ENCODE measurements around the gene KSR2. TPM values are rescaled to one million over a fixed set of nuclear protein-coding genes. Genes with fewer than 3 reads are reported as not detected.
"Not testable (repeated sequence)": the region's sequence is repeated elsewhere in the genome, so short reads cannot be mapped to it uniquely, and the experiment has no call there.

The KSR2 gene
- total RNA-seq, 2 donors from 2014 or later, result 1.1 to 1.6 TPM

DNA sequence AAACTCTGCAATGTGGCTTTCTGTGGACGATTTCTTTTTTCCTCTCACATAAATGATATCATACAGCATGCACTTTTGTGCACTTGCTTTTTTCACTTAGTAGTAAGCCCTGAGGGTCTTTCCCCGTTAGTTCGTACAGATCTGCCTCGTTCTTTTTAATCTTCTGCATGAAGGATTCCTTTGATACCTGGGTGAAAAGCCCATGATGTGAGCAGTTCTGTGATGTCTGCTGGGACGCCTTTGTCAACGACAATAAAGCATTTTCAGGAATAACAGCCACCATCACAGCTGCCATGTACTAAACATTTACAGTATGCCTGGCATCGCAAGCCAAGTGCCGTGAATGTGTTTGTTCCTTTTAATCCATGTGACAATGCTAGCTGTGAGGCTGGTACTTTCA, 99.2 kb downstream of the KSR2 start:
- ATAC-seq (no peak), DNase-seq (no peak)
- intact Hi-C loops (cut with DNase I, micrococcal nuclease), result no loop called here

DNA sequence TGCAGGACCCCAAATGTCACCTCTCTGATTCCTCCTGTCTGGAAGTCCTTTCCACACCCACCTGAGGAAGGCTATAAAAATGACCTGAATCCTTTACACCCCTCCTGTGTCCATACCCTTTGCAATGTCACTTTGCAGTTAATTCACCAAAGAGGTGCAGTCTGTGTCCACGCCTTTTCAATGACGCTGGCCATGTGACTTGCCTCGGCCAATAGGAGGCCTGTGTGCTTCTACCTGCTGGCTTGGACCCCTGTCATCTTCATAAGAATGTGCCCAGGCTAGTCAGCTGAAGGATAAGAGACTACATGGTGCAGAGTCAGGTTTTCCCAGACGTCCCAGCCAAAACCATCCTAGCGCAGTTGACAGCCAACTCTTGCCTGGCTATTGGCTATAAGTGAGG, 101.4 kb downstream of the KSR2 start:
- ATAC-seq (no peak), DNase-seq (no peak)
- intact Hi-C loops (cut with DNase I, micrococcal nuclease), result no loop called here

DNA sequence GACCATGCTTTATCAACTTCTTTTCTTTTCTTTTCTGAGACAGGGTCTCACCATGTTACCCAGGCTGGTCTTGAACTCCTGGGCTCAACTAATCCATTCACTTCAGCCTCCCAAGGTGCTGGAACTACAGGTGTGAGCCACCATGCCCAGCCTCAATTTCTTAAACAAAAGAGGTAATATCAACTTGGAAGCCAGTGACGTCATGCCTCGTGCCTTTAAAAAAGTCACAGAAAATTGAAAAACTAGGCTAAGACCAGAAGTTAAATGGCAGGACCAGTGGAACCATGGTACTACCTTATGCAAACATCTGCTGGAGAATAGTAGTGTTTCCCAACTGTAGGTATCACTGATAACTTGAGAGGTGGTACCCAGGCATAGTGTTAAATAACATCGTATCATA, 103.3 kb downstream of the KSR2 start:
- ATAC-seq (no peak), DNase-seq (no peak)
- intact Hi-C loops (cut with DNase I, micrococcal nuclease), result no loop called here

DNA sequence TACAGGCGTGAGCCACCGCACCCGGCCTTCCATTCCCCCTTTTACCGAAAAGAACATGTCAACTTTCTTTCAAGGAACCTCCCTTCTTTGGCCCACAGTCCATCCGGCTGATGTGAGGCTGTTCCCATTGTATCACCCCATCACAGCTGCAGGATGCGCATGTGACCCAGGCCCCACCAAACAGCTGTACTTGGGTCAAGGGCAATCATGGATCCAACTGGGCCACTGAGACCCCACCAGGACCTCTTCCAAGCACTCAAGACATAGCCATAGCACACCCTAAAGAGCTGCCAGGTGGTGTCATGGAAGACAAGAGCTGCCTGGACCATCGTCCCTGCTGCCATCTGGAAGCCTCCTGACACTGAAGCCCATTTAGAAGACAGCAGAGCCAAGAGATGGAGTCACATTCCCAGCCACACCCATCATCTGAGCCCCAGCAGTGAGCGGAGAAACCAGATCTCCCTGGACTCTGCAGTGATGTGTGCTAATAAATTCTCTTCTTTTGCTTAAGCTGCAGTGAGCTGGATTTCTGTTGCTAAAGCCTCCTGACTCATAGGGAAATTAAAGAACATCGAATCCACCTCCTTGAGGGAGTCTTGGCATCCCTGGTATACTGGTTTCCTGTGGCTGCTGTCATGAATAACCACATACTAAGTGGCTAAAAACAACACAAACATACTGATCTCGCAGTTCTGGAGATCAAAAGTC, 105.6 kb downstream of the KSR2 start:
- intact Hi-C loops (cut with DNase I, micrococcal nuclease), result no loop called here
- DNase-seq, result no peak
- ATAC-seq, result no peak

DNA sequence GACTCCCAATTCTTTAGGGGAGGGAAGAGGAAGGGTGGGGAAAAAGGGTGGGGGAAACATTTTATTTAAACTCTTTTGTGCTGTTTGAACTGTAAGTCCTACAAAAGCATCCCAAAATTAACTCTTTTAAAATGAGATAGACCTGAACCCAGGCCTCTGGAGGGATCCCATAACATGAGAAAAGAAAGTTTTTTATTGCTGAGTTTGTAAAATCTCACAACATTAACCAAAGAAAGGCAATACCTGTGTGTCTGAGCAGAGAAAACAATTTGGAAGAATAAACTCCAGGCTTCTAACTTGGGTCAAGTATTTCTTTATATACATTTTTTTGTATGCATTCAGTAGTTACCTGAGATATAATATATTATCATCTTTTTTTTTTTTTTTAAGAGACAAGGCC, 107.1 kb downstream of the KSR2 start:
- DNase-seq, result no peak
- intact Hi-C loops (cut with DNase I, micrococcal nuclease), result no loop called here
- no peak for ATAC-seq

DNA sequence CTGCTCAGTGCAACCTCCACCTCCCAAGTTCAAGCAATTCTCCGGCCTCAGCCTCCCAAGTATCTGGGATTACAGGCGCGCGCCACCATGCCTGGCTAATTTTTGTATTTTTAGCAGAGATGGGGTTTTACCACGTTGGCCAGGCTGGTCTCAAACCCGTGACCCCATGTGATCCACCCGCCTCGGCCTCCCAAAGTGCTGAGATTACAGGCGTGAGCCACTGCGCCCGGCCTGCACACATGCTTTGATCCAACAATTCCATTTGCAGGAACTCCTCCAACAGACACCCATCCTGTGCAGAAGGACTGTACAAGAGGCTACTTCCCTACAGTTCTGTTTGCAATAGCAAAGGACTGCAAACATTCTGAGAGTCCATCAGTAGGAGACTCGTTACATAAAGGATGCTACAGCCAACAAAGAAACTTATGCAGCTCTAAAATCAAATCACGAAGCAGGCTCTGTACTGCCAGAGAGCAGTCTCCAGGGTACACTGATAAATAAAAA, 108.0 kb downstream of the KSR2 start:
- DNase-seq; intact Hi-C loops (cut with DNase I, micrococcal nuclease); ATAC-seq: not testable (repeated sequence)

DNA sequence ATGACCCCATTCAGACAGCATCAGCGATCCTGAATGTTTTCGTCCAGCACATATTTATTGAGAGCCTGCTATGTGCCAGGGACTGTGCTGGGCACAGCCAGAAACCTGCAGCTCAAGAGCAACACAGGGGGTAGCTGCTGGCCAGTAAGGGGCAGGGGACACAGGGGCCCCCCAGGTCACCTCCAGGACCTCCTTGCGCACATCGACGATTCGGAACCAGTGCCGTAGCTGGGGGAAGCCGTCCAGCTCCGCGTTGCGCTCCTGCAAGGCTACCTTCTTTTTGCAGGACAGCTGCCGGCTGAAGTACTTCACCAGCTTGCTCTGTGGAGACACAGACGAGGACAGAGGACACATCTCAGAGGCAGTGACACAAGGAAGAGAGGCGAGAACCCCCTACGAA, 108.7 kb downstream of the KSR2 start:
- ATAC-seq (no peak), DNase-seq (no peak)
- intact Hi-C loops (cut with DNase I, micrococcal nuclease), result no loop called here

DNA sequence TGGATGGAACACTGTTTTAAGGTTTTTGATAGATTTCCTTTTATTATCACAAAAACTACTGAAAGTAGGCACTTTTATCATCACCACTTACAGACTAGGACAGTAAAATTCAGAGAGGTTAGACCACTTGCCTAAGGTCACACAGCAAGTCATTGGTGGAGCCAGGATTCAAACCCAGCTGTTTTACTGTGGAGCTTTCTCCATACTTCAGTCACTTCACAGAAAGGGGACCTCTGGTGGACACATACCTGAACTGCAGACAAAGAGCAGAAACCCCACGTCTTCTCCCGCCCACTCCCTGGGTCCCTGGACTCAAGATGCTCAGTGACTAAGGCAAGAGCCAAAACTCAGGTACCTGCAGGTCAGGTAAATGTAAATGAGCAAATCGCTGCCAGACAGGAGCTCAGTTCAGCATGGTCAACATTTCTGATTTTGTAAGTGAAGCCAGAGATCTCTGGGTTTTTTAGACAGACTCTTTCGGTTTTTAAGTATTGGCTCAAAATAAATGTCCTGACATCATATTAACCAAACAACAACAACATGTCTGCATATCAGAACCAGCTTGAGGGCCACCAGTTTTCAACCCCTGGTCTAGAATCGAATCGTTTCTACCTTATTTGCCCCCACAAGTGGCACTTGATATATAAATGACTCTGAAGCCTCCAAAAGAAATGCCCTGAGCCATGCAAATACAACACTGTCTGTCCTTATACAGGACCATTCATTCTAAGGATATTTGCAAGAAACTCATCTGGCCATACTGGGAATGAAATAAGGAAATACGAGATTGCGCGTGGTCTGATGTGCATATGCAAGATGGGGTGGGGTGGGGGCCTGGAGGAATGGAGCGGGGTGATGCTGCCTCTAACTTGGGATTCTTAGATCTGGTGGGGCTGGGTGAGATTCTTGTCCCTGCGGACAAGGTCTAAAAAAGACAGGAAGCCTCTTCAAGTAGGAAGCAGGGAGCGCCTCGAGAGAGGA, 110.9 kb downstream of the KSR2 start:
- ATAC-seq, result peak; percentile 39
- intact Hi-C loops (cut with DNase I, micrococcal nuclease), result no loop called here

DNA sequence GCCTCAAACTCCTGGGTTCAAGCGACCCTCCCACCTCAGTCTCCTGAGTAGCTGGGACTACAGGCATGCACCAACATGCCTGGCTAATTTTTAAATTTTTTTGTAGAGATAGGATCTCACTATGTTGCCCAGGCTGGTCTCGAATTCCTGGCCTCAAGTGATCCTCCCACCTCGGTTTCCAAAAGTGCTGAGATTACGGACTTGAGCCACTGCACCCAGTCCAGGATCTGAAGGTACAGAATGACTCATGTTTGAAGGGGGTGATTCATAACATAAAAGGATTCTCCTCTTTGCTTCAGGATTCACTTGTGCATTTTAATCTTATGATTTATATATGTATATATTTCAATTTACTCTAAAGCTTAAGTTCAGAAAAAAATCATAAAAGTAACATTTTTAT, 111.7 kb downstream of the KSR2 start:
- ATAC-seq; DNase-seq; intact Hi-C loops (cut with DNase I, micrococcal nuclease): not testable (repeated sequence)

More for the DNA sequence above, 110.9 kb downstream of the KSR2 start:
- peak in 1 of 2 donors; percentile 46 for DNase-seq

DNA sequence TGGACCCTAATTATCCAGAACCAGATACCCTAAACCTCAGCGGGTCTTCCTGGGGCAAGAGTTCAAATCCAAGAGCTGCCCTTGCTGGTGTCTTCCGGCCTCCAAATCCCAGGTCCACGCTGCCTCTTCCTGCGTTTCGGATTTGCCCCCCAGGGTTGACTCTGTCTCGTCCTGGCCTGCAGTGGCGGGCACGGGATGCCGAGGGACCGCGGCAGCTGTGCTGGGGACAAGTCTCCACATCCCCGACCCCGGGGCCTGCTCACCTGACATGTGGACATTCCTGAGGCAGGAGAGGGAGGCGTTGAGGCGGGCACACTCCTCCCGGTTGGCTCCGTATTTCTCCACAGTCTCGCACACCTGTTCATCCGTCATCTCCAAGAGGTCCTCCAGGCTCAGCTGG, 113.6 kb downstream of the KSR2 start:
- intact Hi-C loops (cut with DNase I, micrococcal nuclease), result no loop called here
- no peak for ATAC-seq
- DNase-seq, result no peak

DNA sequence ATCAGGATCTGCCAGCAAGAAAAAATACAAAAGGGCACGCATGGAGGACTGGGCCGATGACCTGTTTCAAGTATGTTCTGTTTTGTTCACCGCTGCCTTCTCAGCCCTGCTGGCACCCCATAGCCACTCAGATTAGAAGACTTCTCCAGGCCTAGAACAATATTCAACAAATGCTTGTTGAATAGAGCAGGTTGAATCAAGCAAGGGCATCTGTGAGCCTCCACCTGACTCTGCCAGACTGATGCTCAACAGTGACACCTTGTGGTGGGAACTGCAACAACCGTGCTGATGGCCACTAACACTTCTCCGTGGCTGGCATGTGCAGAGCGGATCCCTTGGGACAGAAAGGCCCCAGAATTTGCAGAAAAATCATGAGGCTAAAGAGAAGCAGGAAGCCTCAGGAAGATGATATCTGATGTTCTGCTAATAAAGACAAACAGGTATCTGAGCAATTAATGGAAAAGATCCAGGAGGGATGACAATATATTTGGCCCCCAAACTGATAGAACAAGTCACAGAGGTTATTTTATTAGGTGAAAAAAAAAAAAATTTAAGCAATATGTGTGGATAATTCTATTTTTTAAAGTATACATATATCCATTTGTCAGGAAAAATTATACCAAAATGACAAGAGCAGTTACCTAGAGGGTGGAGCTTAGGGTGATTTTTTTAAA, 114.3 kb downstream of the KSR2 start:
- intact Hi-C loops (cut with DNase I, micrococcal nuclease), result no loop called here
- DNase-seq, result peak in 1 of 2 donors; percentile 49
- ATAC-seq, result peak; percentile 68

DNA sequence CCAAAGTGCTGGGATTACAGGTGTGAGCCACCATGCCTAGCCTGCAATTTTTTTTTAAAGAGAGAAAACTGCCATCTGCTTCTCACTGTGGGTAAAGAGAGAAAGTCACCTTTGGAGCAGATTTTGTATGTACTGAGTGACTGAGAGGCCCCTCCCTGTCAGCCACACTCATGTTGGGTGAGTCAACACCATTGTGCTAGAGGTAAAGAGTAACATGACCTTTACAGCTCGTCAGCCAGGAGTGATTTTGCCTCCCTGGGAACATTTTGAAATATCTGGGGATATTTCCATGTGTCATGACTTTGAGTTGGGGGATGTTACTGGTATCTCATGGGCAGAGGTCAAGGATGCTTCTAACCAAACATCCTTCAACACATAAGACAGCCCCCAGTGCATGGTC, 115.2 kb downstream of the KSR2 start:
- ATAC-seq, result peak; percentile 93
- peak; percentile 18 to 62 for DNase-seq
- intact Hi-C loops (cut with DNase I, micrococcal nuclease), result no loop called here

DNA sequence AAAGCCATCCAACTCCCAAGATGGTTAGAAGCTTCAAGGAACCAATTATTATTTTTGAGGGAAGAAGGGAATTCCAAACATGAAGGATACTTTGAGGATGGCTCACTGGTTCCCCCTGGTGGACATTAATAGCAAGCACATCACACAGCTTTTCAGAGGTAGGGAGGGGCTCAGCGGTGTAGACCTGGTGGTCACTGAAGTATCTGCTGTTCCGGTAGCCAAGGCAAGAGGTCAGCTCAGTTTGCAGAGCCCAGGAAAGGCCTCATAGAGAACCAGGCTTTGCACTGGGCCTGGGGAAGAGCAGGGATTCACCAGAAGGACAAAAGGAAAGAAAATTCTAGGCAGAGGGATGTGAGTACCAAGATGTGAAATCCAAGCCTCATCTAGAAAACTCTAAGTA, 118.7 kb downstream of the KSR2 start:
- DNase-seq, result no peak
- ATAC-seq, result peak; percentile 33
- intact Hi-C loops (cut with DNase I, micrococcal nuclease), result no loop called here

DNA sequence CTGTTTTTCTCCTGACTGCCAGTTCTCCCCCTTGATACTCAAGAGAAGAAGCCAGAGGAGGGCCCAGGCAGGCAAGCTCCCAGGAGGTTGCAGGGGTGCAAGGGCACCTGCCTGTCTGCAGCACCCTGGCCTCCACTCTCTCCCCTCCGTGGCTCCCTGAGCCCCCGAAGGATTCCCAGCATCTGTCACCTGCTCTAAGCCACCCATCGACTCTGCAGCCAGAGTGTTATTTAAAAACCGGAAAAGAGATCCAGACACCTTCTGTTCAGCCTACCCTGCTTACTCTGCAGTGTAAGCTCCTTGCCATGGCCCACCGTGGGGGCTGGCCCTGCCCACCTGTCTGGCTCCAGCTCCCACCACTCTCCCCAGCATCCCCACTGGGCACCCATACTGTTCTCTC, 121.4 kb downstream of the KSR2 start:
- DNase-seq (no peak), ATAC-seq (no peak)
- intact Hi-C loops (cut with DNase I, micrococcal nuclease), result loop anchor here in 1 of 2 donors (10.0 kb wide), 1 partner anchor 633 kb away; no protein-coding TSS in a partner anchor

DNA sequence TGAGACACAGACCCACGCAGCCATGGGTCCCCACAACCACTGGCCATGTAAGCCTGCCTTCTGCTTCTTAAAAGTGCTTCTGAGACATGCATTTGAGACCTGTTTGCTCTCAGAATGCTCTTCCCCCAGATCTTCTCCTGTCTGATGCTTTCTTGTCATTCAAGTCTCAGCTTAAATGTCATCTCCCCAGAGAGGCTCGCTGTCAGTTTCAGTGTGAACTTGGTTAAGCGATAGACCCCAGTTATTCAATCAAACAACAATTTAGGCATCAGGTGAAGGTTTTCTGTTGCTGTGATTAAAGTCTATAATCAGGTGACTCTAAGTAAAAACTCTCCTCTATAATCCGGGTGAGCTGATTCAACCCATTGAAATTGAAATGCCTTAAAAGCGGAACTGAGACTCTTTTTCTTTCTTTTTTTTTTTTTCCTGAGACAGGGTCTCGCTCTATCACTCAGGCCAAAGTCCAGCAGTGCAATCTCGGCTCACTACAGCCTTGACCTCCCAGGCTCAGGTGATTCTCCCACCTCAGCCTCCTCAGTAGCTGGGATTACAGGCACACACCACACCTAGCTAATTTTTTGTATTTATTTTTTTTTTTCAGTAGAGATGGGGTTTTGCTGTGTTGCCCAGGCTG, 123.4 kb downstream of the KSR2 start:
- DNase-seq, result no peak
- ATAC-seq, result no peak
- intact Hi-C loops (cut with DNase I, micrococcal nuclease), result loop anchor here in 1 of 2 donors (10.0 kb wide), 1 partner anchor 631 kb away; no protein-coding TSS in a partner anchor

DNA sequence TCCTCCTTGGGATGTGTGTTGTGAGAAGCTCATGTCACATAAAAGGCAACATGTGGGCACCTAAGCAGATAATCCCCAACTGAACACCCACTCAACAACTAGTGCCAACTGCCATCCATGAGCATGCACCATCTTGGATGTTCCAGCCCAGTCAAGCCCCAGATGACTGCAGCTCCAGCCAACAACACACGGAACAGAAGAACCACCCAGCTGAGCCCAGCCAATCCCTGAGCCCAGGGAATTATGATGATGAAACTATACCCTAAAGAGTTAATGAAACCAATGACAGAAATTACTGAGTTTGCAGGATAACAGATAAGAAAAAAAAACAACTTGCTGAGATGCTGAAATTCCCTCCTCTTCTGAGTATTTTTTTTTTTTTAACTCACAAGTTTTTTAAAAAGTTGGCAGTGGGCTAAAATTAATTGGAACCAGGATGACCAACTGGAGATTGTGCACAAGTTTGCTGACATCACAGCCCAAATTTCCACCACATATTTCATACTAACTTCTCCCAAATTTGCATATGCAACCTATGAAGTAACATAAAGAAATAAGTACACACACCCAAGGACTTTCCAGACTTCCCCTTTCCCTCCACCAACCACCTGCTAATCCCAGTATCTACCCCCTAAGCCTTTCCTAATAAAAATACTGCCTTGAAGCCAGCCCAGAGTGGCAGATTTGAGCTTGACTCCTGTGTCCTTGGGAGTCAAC, 124.5 kb downstream of the KSR2 start:
- intact Hi-C loops (cut with DNase I, micrococcal nuclease), result loop anchor here in 1 of 2 donors (10.0 kb wide), 1 partner anchor 629 kb away; no protein-coding TSS in a partner anchor
- DNase-seq, result no peak
- no peak for ATAC-seq

DNA sequence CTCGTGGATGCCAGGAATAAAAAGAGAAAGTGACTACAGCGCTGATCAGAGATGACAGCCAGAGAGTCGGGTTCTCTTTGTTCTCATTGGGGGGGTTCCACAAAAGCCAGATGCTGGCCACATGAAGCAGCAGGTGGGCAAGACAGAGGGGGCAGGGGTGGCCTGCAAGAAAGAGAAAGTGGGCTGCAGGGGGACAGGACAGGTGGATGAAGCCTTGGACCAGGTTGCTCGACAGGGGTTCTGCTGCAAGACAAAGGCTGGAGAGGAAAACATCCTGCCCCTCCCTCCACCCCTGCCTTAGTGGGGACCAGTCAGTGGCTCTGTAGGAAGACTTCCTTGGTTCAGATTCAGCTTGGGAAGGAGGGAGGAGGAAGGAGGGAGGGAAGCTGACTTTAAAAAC, 126.2 kb downstream of the KSR2 start:
- DNase-seq (no peak), ATAC-seq (no peak)
- intact Hi-C loops (cut with DNase I, micrococcal nuclease), result loop anchor here in 1 of 2 donors (10.0 kb wide), 1 partner anchor 628 kb away; no protein-coding TSS in a partner anchor

DNA sequence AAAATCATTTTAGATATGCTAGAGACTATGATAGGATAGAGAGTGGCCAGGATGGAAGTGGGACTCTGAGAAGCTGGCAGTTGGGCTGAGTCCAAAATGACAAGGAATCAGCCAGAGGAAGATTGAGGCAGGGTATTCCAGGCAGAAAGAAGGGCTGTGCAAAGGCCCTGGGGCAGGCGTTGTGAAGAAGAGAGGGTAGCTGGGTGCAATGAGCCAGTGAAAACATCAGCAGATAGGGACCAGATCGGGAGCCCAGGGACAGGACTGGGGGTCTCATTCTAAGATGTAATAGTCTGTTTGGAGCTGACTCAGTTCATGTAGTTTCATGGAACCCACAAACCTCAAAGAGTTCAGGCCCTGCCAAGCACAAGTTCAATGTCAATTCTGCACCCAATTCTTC, 126.6 kb downstream of the KSR2 start:
- no peak for ATAC-seq
- intact Hi-C loops (cut with DNase I, micrococcal nuclease), result loop anchor here in 1 of 2 donors (10.0 kb wide), 1 partner anchor 627 kb away; no protein-coding TSS in a partner anchor
- no peak for DNase-seq

Data from left colon (tissue), 2 donors.